OCI-LY7 (cell line): ENCODE data around the gene CLTCL1.

Experiments used
- EZH2phosphoT487 ChIP-seq: fragments of 200-600 bp; sonication (generic); IDR thresholded peaks from 2 replicates; pipeline ENCODE4 v1.6.1; 2018; ENCODE audit warnings: low read depth, borderline replicate concordance, mild to moderate bottlenecking, mixed run types, antibody characterized with exemption, low read length, moderate library complexity, mixed read lengths
- TF ChIP-seq, protein P1 (sequence below): fragments of 200-600 bp; sonication (generic); conservative IDR thresholded peaks from 2 replicates; pipeline ENCODE4 v1.5.1; 2014; ENCODE audit warnings: mild to moderate bottlenecking, antibody characterized with exemption, low read length, moderate library complexity, mixed read lengths

GRCh38 chr22:19147195-19147780 is 144.2 kb downstream of the CLTCL1 start:
- TF ChIP-seq, protein P1, sequence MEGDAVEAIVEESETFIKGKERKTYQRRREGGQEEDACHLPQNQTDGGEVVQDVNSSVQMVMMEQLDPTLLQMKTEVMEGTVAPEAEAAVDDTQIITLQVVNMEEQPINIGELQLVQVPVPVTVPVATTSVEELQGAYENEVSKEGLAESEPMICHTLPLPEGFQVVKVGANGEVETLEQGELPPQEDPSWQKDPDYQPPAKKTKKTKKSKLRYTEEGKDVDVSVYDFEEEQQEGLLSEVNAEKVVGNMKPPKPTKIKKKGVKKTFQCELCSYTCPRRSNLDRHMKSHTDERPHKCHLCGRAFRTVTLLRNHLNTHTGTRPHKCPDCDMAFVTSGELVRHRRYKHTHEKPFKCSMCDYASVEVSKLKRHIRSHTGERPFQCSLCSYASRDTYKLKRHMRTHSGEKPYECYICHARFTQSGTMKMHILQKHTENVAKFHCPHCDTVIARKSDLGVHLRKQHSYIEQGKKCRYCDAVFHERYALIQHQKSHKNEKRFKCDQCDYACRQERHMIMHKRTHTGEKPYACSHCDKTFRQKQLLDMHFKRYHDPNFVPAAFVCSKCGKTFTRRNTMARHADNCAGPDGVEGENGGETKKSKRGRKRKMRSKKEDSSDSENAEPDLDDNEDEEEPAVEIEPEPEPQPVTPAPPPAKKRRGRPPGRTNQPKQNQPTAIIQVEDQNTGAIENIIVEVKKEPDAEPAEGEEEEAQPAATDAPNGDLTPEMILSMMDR: no peak
- no peak for TF ChIP-seq EZH2phosphoT487
